ENCODE measurements around the gene NFIA. TPM values are rescaled to one million over a fixed set of nuclear protein-coding genes. Genes with fewer than 3 reads are reported as not detected.

The NFIA gene
- total and polyA plus RNA-seq, 2 donors (not counting 1 experiment from before 2014, with no cell fraction given), result 0.28 to 0.54 TPM

- CTCF ChIA-PET, result no interaction called here
These were observed 90.8 kb downstream of the NFIA start for GRCh38 chr1:61173118-61173517.

More at GRCh38 chr1:61173118-61173517, 90.8 kb downstream of the NFIA start:
- H3K4me3 ChIP-seq (ENCODE audit: control extremely low read depth in 1 of 5, extremely low read depth in 1 of 5, insufficient read depth in 1 of 5, low read depth in 2 of 5, low read length in 4 of 5), result no peak overlapping the region
- H2AFZ ChIP-seq (ENCODE audit: insufficient read depth, low read depth, low read length, poor library complexity, severe bottlenecking), result no peak overlapping the region
- Mint-ChIP-seq H3K27ac (no peak overlapping the region), H3K9me3 (ENCODE audit: insufficient read depth) (no peaks in the 10 kb centered on the region), H3K27me3 (peaks cover 8% of the 10 kb centered on the region), H3K4me1 (no peaks in the 10 kb centered on the region), H3K4me3 (no peak overlapping the region)
- no peak overlapping the region for H3K9ac ChIP-seq (ENCODE audit: low read length)
- intact Hi-C loops (cut with micrococcal nuclease), result no loop called here
- POLR2A ChIA-PET, result no interaction called here
- DNase-seq (no peak), ATAC-seq (ENCODE audit: low read depth) (no peak)
- H3K36me3 ChIP-seq (replicated peaks in 1 of 2; ENCODE audit: control extremely low read depth in 1 of 2, control insufficient read depth in 1 of 2, extremely low read depth in 1 of 2, insufficient read depth in 2 of 2, low read length in 1 of 2), result no peaks in the 10 kb centered on the region
- no peak overlapping the region for H3K27ac ChIP-seq (ENCODE audit: low read length in 2 of 2)
- no peak overlapping the region for H3K4me2 ChIP-seq (replicated peaks; ENCODE audit: low read depth, low read length, poor library complexity, severe bottlenecking)
- no peaks in the 10 kb centered on the region for H3K27me3 ChIP-seq (replicated peaks in 1 of 4; ENCODE audit: control extremely low read depth in 1 of 4, control insufficient read depth in 3 of 4, insufficient read depth in 4 of 4, low read length in 3 of 4)
- H3K9me3 ChIP-seq (ENCODE audit: control extremely low read depth in 1 of 3, control insufficient read depth in 2 of 3, insufficient read depth in 1 of 3, low read length in 2 of 3), result no peaks in the 10 kb centered on the region
- 94% methylated on average over 3 of the region's 6 CpGs for WGBS (ENCODE audit: insufficient coverage)
- TF ChIP-seq CTCF (IDR thresholded peaks at IDR 0.05), result no peak
- TF ChIP-seq EZH2 (IDR thresholded peaks at IDR 0.05; ENCODE audit: borderline replicate concordance, insufficient read depth, low read depth, low read length, poor library complexity, severe bottlenecking), result no peak
- H3K79me2 ChIP-seq (ENCODE audit: control insufficient read depth, insufficient read depth, low read length), result no peaks in the 10 kb centered on the region
- H3K4me1 ChIP-seq (ENCODE audit: control insufficient read depth in 2 of 2, insufficient read depth in 2 of 2, low read length in 2 of 2), result no peaks in the 10 kb centered on the region
- no peaks in the 10 kb centered on the region for H4K20me1 ChIP-seq (ENCODE audit: control insufficient read depth, insufficient read depth, low read length, poor library complexity, severe bottlenecking)

All from B cell (primary cell).